GM18499 (cell line): ENCODE measurements around the gene RPGRIP1L.

Experiments
- ATAC-seq: cut with Tn5 transposase; IDR thresholded peaks from one replicate; pipeline ENCODE4 v1.9.1; 2021; ENCODE audit warnings: moderate number of reproducible peaks; ENCODE audit not compliant: insufficient read depth, unreplicated experiment

Gene RPGRIP1L

GRCh38 chr16:53664724-53665345 is 38.8 kb downstream of the RPGRIP1L start:
- no peak for ATAC-seq

GRCh38 chr16:53662072-53662471 is 41.6 kb downstream of the RPGRIP1L start:
- no peak for ATAC-seq

GRCh38 chr16:53654946-53655345 is 48.7 kb downstream of the RPGRIP1L start:
- ATAC-seq = no peak

- ATAC-seq = no peak
Measured at GRCh38 chr16:53651357-53651756, 52.3 kb downstream of the RPGRIP1L start.

GRCh38 chr16:53646506-53646905 is 57.2 kb downstream of the RPGRIP1L start:
- ATAC-seq = no peak

- no peak for ATAC-seq
Measured at GRCh38 chr16:53643474-53643873, 60.2 kb downstream of the RPGRIP1L start.

GRCh38 chr16:53642094-53642493 is 61.6 kb downstream of the RPGRIP1L start:
- no peak for ATAC-seq

GRCh38 chr16:53636978-53637377 is 66.7 kb downstream of the RPGRIP1L start:
- no peak for ATAC-seq

- no peak for ATAC-seq
Measured at GRCh38 chr16:53632526-53632925, 71.1 kb downstream of the RPGRIP1L start.

GRCh38 chr16:53631236-53632025 is 72.2 kb downstream of the RPGRIP1L start:
- no peak for ATAC-seq

GRCh38 chr16:53629607-53630312 is 73.9 kb downstream of the RPGRIP1L start:
- ATAC-seq = no peak

- ATAC-seq = no peak
Measured at GRCh38 chr16:53629151-53629550, 74.5 kb downstream of the RPGRIP1L start.

GRCh38 chr16:53626811-53627210 is 76.8 kb downstream of the RPGRIP1L start:
- no peak for ATAC-seq

- no peak for ATAC-seq
Measured at GRCh38 chr16:53626161-53626560, 77.5 kb downstream of the RPGRIP1L start.

GRCh38 chr16:53625221-53625620 is 78.4 kb downstream of the RPGRIP1L start:
- ATAC-seq = no peak

GRCh38 chr16:53622315-53622714 is 81.3 kb downstream of the RPGRIP1L start:
- no peak for ATAC-seq

GRCh38 chr16:53620476-53620875 is 83.2 kb downstream of the RPGRIP1L start:
- ATAC-seq = no peak

GRCh38 chr16:53619235-53619634 is 84.4 kb downstream of the RPGRIP1L start:
- ATAC-seq = no peak

GRCh38 chr16:53614346-53614745 is 89.3 kb downstream of the RPGRIP1L start:
- ATAC-seq = no peak

- ATAC-seq = no peak
Measured at GRCh38 chr16:53612003-53612402, 91.7 kb downstream of the RPGRIP1L start.

- ATAC-seq = no peak
Measured at GRCh38 chr16:53611179-53611696, 92.4 kb downstream of the RPGRIP1L start.
